H1 (cell line): ENCODE results near the gene ADGRG2. TPM values are rescaled to one million over a fixed set of nuclear protein-coding genes. Genes with fewer than 3 reads are reported as not detected.

ENCODE experiments used
- CTCF ChIA-PET: fragments of 300-600 bp; sonication (Branson Sonifier 250); formaldehyde crosslinking; loops from one replicate; lab custom pipeline; 2021; ENCODE audit not compliant: partially characterized antibody; lab: Charles Lee
- POLR2A ChIA-PET: fragments of 300-600 bp; sonication (Branson Sonifier 250); formaldehyde crosslinking; loops from one replicate; lab custom pipeline; 2021; ENCODE audit warnings: inconsistent platforms; ENCODE audit not compliant: partially characterized antibody; lab: Charles Lee
- DNase-seq, 2 experiments: peaks; one replicate each; pipeline versions ENCODE4 v3.0.0 to v3.0.0-alpha.2; 2010 to 2022; ENCODE audit warnings: low spot score in 2 of 2, low read depth in 1 of 2, mixed read lengths in 1 of 2
- FAIRE-seq: peaks from 2 replicates; lab custom pipeline; 2011; peaks lifted over from hg19 to GRCh38; lab: Jason Lieb, UNC
- H2AFZ ChIP-seq: 2 replicates; pipeline ENCODE4 v1.8.1; 2012; ENCODE audit warnings: low read length, inconsistent platforms
- H2AK5ac ChIP-seq: 2 replicates; pipeline ENCODE4 v1.6.1; 2013; ENCODE audit warnings: low read depth, low read length
- H2BK120ac ChIP-seq: replicated peaks from 2 replicates; pipeline ENCODE3; 2013; ENCODE audit warnings: low read depth, low read length, inconsistent platforms
- H2BK12ac ChIP-seq: 2 replicates; pipeline ENCODE4 v1.6.1; 2013; ENCODE audit warnings: low read depth, low read length
- H2BK15ac ChIP-seq: 2 replicates; pipeline ENCODE4 v1.6.1; 2013; ENCODE audit warnings: low read length
- H2BK20ac ChIP-seq: 2 replicates; pipeline ENCODE4 v1.6.1; 2013; ENCODE audit warnings: low read length
- H2BK5ac ChIP-seq: 2 replicates; pipeline ENCODE4 v1.6.1; 2013; ENCODE audit warnings: low read depth, low read length
- H3K14ac ChIP-seq: 2 replicates; pipeline ENCODE4 v1.6.1; 2013; ENCODE audit warnings: inconsistent platforms; ENCODE audit not compliant: insufficient read length
- H3K18ac ChIP-seq: 2 replicates; pipeline ENCODE4 v1.6.1; 2013; ENCODE audit warnings: low read length; ENCODE audit errors: extremely low read depth
- H3K23ac ChIP-seq: 2 replicates; pipeline ENCODE4 v1.6.1; 2013; ENCODE audit warnings: inconsistent platforms; ENCODE audit not compliant: insufficient read length
- H3K23me2 ChIP-seq: 2 replicates; pipeline ENCODE4 v1.6.1; 2013; ENCODE audit warnings: low read depth, low read length
- H3K27ac ChIP-seq: 2 replicates; pipeline ENCODE4 v1.6.1; 2011; ENCODE audit warnings: low read depth, low read length, inconsistent platforms
- H3K27me3 ChIP-seq, 4 experiments: replicated peaks in 1 of 4; 1 replicate in 1 of 4; 2 replicates in 3 of 4; pipeline versions ENCODE4 v1.6.1 to v1.8.1; 2011 to 2013; ENCODE audit warnings: low read length in 3 of 4, mild to moderate bottlenecking in 3 of 4, inconsistent platforms in 2 of 4, mixed read lengths in 2 of 4, moderate library complexity in 1 of 4; ENCODE audit not compliant: control insufficient read depth in 3 of 4, insufficient read depth in 3 of 4; ENCODE audit errors: extremely low read depth in 1 of 4
- H3K36me3 ChIP-seq, 4 experiments: 2 replicates each; pipeline versions ENCODE4 v1.6.1 to v1.8.1; 2011 to 2013; ENCODE audit warnings: mild to moderate bottlenecking in 4 of 4, low read length in 3 of 4, moderate library complexity in 2 of 4, control low read depth in 1 of 4, inconsistent platforms in 1 of 4; ENCODE audit not compliant: insufficient read depth in 4 of 4, control insufficient read depth in 2 of 4
- H3K4ac ChIP-seq: replicated peaks from 2 replicates; pipeline ENCODE3; 2013; ENCODE audit warnings: low read length, low read depth, mixed read lengths, inconsistent platforms; ENCODE audit not compliant: insufficient read length
- H3K4me1 ChIP-seq, 4 experiments: replicated peaks in 1 of 4; 1 replicate in 1 of 4; 2 replicates in 3 of 4; pipeline versions ENCODE4 v1.6.1 to v1.8.1; 2011 to 2013; ENCODE audit warnings: low read length in 3 of 4, inconsistent platforms in 2 of 4, mixed read lengths in 1 of 4; ENCODE audit not compliant: insufficient read depth in 4 of 4, control insufficient read depth in 3 of 4
- H3K4me2 ChIP-seq, 2 experiments: 2 replicates each; pipeline versions ENCODE4 v1.6.1 to v1.8.1; 2011 to 2013; ENCODE audit warnings: low read depth in 2 of 2, low read length in 2 of 2, control low read depth in 1 of 2, inconsistent platforms in 1 of 2, mild to moderate bottlenecking in 1 of 2; ENCODE audit not compliant: insufficient read depth in 1 of 2
- H3K4me3 ChIP-seq, 4 experiments: fragments of 200-600, 300-600 bp in 1 of 4; sonication (generic), shearing (Covaris generic), sonication (Bioruptor Twin) in 1 of 4; 2 replicates each; pipeline versions ENCODE4 v1.5.1 to v1.8.1; 2011 to 2016; ENCODE audit warnings: low read length in 4 of 4, low read depth in 3 of 4, control low read depth in 2 of 4, inconsistent platforms in 2 of 4, mild to moderate bottlenecking in 2 of 4, mixed read lengths in 1 of 4, moderate library complexity in 1 of 4; ENCODE audit not compliant: insufficient read depth in 2 of 4; ENCODE audit errors: extremely low read depth in 1 of 4
- H3K56ac ChIP-seq: replicated peaks from 2 replicates; pipeline ENCODE3; 2013; ENCODE audit warnings: low read depth, mild to moderate bottlenecking, mixed read lengths, low read length, inconsistent platforms; ENCODE audit not compliant: insufficient read length
- H3K79me1 ChIP-seq: 2 replicates; pipeline ENCODE4 v1.6.1; 2013; ENCODE audit warnings: low read depth, low read length, control low read depth
- H3K79me2 ChIP-seq, 2 experiments: 2 replicates each; pipeline versions ENCODE4 v1.6.1 to v1.8.1; 2012 to 2013; ENCODE audit warnings: low read length in 2 of 2, mild to moderate bottlenecking in 2 of 2, inconsistent platforms in 1 of 2; ENCODE audit not compliant: insufficient read depth in 2 of 2, control insufficient read depth in 1 of 2
- H3K9ac ChIP-seq, 4 experiments: replicated peaks in 1 of 4; 1 replicate in 1 of 4; 2 replicates in 3 of 4; pipeline versions ENCODE4 v1.6.1 to v1.8.1; 2011 to 2013; ENCODE audit warnings: low read depth in 3 of 4, low read length in 3 of 4, control low read depth in 2 of 4, mild to moderate bottlenecking in 2 of 4, moderate library complexity in 2 of 4, inconsistent platforms in 1 of 4; ENCODE audit errors: extremely low read depth in 1 of 4
- H3K9me3 ChIP-seq, 2 experiments: 2 replicates each; pipeline versions ENCODE4 v1.6.1 to v1.8.1; 2012 to 2013; ENCODE audit warnings: mild to moderate bottlenecking in 2 of 2, moderate library complexity in 2 of 2, control low read depth in 1 of 2, inconsistent platforms in 1 of 2, low read depth in 1 of 2, low read length in 1 of 2, mixed read lengths in 1 of 2; ENCODE audit not compliant: insufficient read depth in 2 of 2
- H4K20me1 ChIP-seq, 2 experiments: replicated peaks in 1 of 2; 2 replicates each; pipeline versions ENCODE3 to v1.8.1; 2011 to 2013; ENCODE audit warnings: inconsistent platforms in 2 of 2, low read length in 2 of 2, mild to moderate bottlenecking in 1 of 2; ENCODE audit not compliant: insufficient read depth in 2 of 2, control insufficient read depth in 1 of 2
- H4K5ac ChIP-seq: 2 replicates; pipeline ENCODE4 v1.6.1; 2013; ENCODE audit warnings: low read length, low read depth, mixed read lengths, inconsistent platforms; ENCODE audit not compliant: insufficient read length
- H4K8ac ChIP-seq: 2 replicates; pipeline ENCODE4 v1.8.0; 2013; ENCODE audit warnings: mild to moderate bottlenecking, moderate library complexity, low read length, inconsistent platforms; ENCODE audit not compliant: insufficient read depth; ENCODE audit errors: extremely low read depth
- H4K91ac ChIP-seq: replicated peaks from 2 replicates; pipeline ENCODE3; 2013; ENCODE audit warnings: low read length, mixed read lengths, inconsistent platforms; ENCODE audit not compliant: insufficient read length
- CBX8 ChIP-seq: fragments of 300-800, 300-1000 bp; sonication (generic); IDR thresholded peaks from 2 replicates; pipeline ENCODE4 v1.7.1; 2016; ENCODE audit warnings: low read depth, low read length, borderline replicate concordance
- CHD2 ChIP-seq: IDR thresholded peaks from 2 replicates; pipeline ENCODE4 v1.6.1; 2012; ENCODE audit warnings: low read length, improper control_type of control experiment
- CTCF ChIP-seq, 3 experiments: IDR thresholded peaks; 1 replicate in 2 of 3; 2 replicates in 1 of 3; pipeline versions ENCODE4 v1.5.1 to v1.6.1; 2011; ENCODE audit warnings: low read length in 3 of 3, mild to moderate bottlenecking in 3 of 3, inconsistent platforms in 2 of 3, low read depth in 1 of 3, moderate library complexity in 1 of 3; ENCODE audit not compliant: insufficient read depth in 1 of 3; ENCODE audit errors: control extremely low read depth in 1 of 3
- FOSL1 ChIP-seq: IDR thresholded peaks from 2 replicates; pipeline ENCODE4 v1.6.1; 2011; ENCODE audit warnings: mild to moderate bottlenecking, low read depth, low read length, moderate library complexity; ENCODE audit not compliant: insufficient read depth
- HDAC6 ChIP-seq: IDR thresholded peaks from one replicate; pipeline ENCODE4 v1.7.1; 2012; ENCODE audit warnings: low read depth, mild to moderate bottlenecking, inconsistent platforms, low read length, moderate library complexity
- KDM1A ChIP-seq: fragments of 200-600, 300-600 bp; sonication (generic); IDR thresholded peaks from 2 replicates; pipeline ENCODE4 v1.7.1; 2016; ENCODE audit warnings: mild to moderate bottlenecking, low read length, borderline replicate concordance
- POLR2A ChIP-seq, 2 experiments: IDR thresholded peaks; 1 replicate in 1 of 2; 2 replicates in 1 of 2; pipeline ENCODE4 v1.6.1; 2011; ENCODE audit warnings: low read depth in 2 of 2, low read length in 2 of 2, mild to moderate bottlenecking in 2 of 2; ENCODE audit errors: control extremely low read depth in 1 of 2
- RFX5 ChIP-seq: IDR thresholded peaks from 2 replicates; pipeline ENCODE4 v1.6.1; 2011; ENCODE audit warnings: low read depth, low read length, improper control_type of control experiment, borderline replicate concordance
- SP1 ChIP-seq: IDR thresholded peaks from 2 replicates; pipeline ENCODE4 v1.6.1; 2011; ENCODE audit warnings: low read depth, low read length
- TAF7 ChIP-seq: optimal IDR thresholded peaks from 2 replicates; pipeline ENCODE3; 2011; ENCODE audit warnings: low read depth, mild to moderate bottlenecking, inconsistent platforms, low read length, moderate library complexity, borderline replicate concordance
- TEAD4 ChIP-seq: IDR thresholded peaks from 2 replicates; pipeline ENCODE4 v1.6.1; 2012; ENCODE audit warnings: low read depth, low read length, inconsistent platforms, mixed read lengths
- ZNF274 ChIP-seq: IDR thresholded peaks from 2 replicates; pipeline ENCODE4 v1.7.0; 2012; ENCODE audit warnings: low read length, borderline replicate concordance; ENCODE audit errors: extremely low read depth
- WGBS, 2 experiments: shearing (Covaris generic) in 1 of 2; methylation state at CpG; one replicate each; pipeline versions ENCODE4 v1.1.6 to v1.1.7; 2013 to 2015; ENCODE audit warnings: low lambda C conversion rate in 2 of 2, mixed read lengths in 2 of 2, inconsistent platforms in 1 of 2, low coverage in 1 of 2, missing lambda C conversion rate in 1 of 2; ENCODE audit not compliant: insufficient replicate concordance in 2 of 2, insufficient coverage in 1 of 2, insufficient read length in 1 of 2; ENCODE audit errors: extremely low coverage in 1 of 2, missing lambda C conversion rate in 1 of 2; 5-methylcytosine and 5-hydroxymethylcytosine counted together
- polyA plus RNA-seq, 7 experiments: library from polyadenylated mRNA; depleted of rRNA in 3 of 7; stranded (reverse) in 5 of 7; unstranded in 2 of 7; fragments of >200 nt in 5 of 7; fragments of 200-250 nt in 2 of 7; gene quantifications; 1 replicate in 5 of 7; 2 replicates in 1 of 7; 4 replicates in 1 of 7; pipeline versions ENCODE4 v1.2.1 to v1.2.3, GENCODE V29; 2011 to 2013; ENCODE audit warnings: missing spikeins in 2 of 7, mixed read lengths in 2 of 7
- total RNA-seq: library from RNA; stranded (reverse); fragmentation: NEBNext Ultra II Directional; extraction: Animal tissue kit (Norgen Biotek cat#: 25700); gene quantifications from 2 replicates; pipeline ENCODE4 v1.2.1, GENCODE V29; 2021

The ADGRG2 gene
- total and polyA plus RNA-seq, 2 of the 8 experiments (the other 6 are each of a cell fraction or from before 2014, with no cell fraction given) = 8.9 to 13.3 TPM

GRCh38 chrX:18949291-18949943 is 172.9 kb downstream of the ADGRG2 start:
- H3K79me2 ChIP-seq = no peaks in the 10 kb centered on the region
- POLR2A ChIA-PET = no interaction called here
- H2AFZ ChIP-seq = no peak overlapping the region
- H3K56ac ChIP-seq = no peak overlapping the region
- CTCF ChIA-PET = interaction anchor here (0.5 to 1.8 kb wide), 4 partner anchors 10 to 385 kb away, joined by 3 to 4 read pairs (median 3); no protein-coding TSS in a partner anchor
- H4K5ac ChIP-seq = no peak overlapping the region
- no peak overlapping the region for H2BK12ac ChIP-seq
- no peak for FAIRE-seq
- no peaks in the 10 kb centered on the region for H3K23me2 ChIP-seq
- no peak overlapping the region for H3K18ac ChIP-seq
- no peaks in the 10 kb centered on the region for H4K20me1 ChIP-seq
- H2BK20ac ChIP-seq = no peak overlapping the region
- no peaks in the 10 kb centered on the region for H3K9me3 ChIP-seq
- H3K4me3 ChIP-seq = no peak overlapping the region
- H3K79me1 ChIP-seq = no peaks in the 10 kb centered on the region
- H3K4me1 ChIP-seq = no peaks in the 10 kb centered on the region
- H2BK15ac ChIP-seq = no peak overlapping the region
- no peaks in the 10 kb centered on the region for H3K27me3 ChIP-seq
- no peak overlapping the region for H3K4ac ChIP-seq
- no peak overlapping the region for H3K23ac ChIP-seq
- H3K27ac ChIP-seq = no peak overlapping the region
- DNase-seq = no peak
- H3K9ac ChIP-seq = no peak overlapping the region
- no peak overlapping the region for H4K91ac ChIP-seq
- no peak overlapping the region for H2AK5ac ChIP-seq
- H3K4me2 ChIP-seq = no peak overlapping the region
- no peak overlapping the region for H2BK5ac ChIP-seq
- H3K14ac ChIP-seq = no peak overlapping the region
- no peak overlapping the region for H4K8ac ChIP-seq
- 98% methylated on average over 4 of the region's 4 CpGs; no CpG with 5 or more reads in 1 of the 2 experiments for WGBS, 2 experiments
- H2BK120ac ChIP-seq = no peak overlapping the region
- peaks cover 0 to 6% (median 0%) of the 10 kb centered on the region in 4 experiments; a peak in 4 of 8 replicates for H3K36me3 ChIP-seq
- TF ChIP-seq CTCF (IDR thresholded peaks at IDR 0.05; ENCODE audit: control extremely low read depth in 1 of 3, insufficient read depth in 1 of 3, low read depth in 1 of 3, low read length in 3 of 3) (no peak), TEAD4 (no peak), CBX8 (no peak), RFX5 (no peak), HDAC6 (no peak), POLR2A (IDR thresholded peaks at IDR 0.05; ENCODE audit: control extremely low read depth in 1 of 2, low read depth in 2 of 2, low read length in 2 of 2) (no peak), ZNF274 (no peak), CHD2 (no peak), KDM1A (no peak), FOSL1 (no peak), TAF7 (no peak), SP1 (no peak)
